ENCODE measurements around the gene RBM10. TPM values are rescaled to one million over a fixed set of nuclear protein-coding genes. Genes with fewer than 3 reads are reported as not detected.

RBM10 gene
- total RNA-seq, 2 experiments from 2014 or later, result 66.4 to 66.7 TPM

DNA sequence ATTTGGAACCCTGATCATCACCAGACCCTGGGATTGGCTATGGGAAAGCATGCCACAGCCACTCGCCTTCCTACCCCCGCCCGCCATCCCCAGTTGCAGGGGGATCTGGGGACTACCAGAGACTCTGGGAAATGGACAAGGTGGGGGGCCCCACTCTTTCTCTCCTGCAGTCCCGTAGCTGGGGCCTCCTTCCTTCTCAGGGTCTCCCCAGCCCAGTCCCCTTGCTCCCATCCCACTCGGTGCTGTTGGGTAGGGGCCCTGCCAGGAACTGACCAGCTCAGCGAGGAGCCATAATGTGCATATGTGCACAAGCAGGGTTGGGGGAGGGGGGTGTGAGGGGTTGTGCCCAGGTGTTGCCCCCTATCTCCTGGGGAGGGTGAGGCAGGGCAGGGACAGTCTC, 84.4 kb downstream of the RBM10 start:
- Mint-ChIP-seq H3K4me3 (no peak overlapping the region), H3K4me1 (ENCODE audit: low read depth) (peaks cover 2% of the 10 kb centered on the region), H3K27ac (no peak overlapping the region), H3K27me3 (no peaks in the 10 kb centered on the region), H3K9me3 (no peaks in the 10 kb centered on the region), H3K36me3 (ENCODE audit: low read depth) (peaks cover 27% of the 10 kb centered on the region)
- ChIA-PET POLR2A (interaction anchor here (0.6 to 2.4 kb wide), 4 partner anchors 8 to 113 kb away, joined by 3 to 12 read pairs (median 4); partner anchors contain the start of gene CDK16), CTCF (no interaction called here)
- TF ChIP-seq, protein P1, sequence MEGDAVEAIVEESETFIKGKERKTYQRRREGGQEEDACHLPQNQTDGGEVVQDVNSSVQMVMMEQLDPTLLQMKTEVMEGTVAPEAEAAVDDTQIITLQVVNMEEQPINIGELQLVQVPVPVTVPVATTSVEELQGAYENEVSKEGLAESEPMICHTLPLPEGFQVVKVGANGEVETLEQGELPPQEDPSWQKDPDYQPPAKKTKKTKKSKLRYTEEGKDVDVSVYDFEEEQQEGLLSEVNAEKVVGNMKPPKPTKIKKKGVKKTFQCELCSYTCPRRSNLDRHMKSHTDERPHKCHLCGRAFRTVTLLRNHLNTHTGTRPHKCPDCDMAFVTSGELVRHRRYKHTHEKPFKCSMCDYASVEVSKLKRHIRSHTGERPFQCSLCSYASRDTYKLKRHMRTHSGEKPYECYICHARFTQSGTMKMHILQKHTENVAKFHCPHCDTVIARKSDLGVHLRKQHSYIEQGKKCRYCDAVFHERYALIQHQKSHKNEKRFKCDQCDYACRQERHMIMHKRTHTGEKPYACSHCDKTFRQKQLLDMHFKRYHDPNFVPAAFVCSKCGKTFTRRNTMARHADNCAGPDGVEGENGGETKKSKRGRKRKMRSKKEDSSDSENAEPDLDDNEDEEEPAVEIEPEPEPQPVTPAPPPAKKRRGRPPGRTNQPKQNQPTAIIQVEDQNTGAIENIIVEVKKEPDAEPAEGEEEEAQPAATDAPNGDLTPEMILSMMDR (IDR thresholded peaks at IDR 0.05), result no peak
- ATAC-seq (no peak), DNase-seq (no peak)
- intact Hi-C loops (cut with micrococcal nuclease), result no loop called here

DNA sequence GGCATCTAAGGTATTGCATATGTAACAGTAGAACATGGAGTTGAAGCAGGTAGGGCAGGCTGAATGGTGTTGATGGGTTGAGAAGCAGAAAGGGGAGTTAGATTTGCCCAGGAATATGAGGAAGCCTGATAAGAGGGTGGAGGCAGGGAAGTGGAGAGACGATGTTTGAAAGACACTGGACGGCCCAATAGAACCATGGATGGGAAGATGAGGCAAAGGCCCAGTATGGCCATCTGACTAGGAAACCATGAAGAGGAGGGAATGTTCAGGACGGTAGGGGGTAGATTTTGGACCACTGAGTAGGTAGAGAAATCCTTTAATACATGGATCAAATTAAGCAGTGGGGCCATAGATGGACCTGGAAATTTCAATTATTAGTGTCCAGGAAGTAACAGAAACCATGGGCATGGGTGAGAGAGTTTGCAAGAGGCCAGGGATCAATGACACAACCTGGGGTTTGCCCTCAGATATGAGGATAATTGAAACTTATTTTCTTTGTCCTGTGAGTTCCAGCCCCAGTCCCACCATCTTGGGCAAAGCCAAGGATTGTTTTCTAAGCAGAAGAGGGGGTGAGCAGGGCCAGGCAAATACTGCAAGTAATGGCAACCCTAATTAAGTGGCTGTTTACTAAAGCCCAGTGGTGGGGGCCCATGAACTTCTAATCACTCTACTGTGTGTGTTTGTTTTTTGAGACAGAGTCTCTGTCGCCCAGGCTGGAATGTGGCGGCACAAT, 85.3 kb downstream of the RBM10 start:
- TF ChIP-seq, protein P1 (IDR thresholded peaks at IDR 0.05), result no peak
- intact Hi-C loops (cut with micrococcal nuclease), result no loop called here
- H3K4me1 Mint-ChIP-seq (ENCODE audit: low read depth), result peaks cover 6% of the 10 kb centered on the region
- DNase-seq (no peak), ATAC-seq (no peak)
- ChIA-PET CTCF (no interaction called here), POLR2A (interaction anchor here (0.7 to 3.6 kb wide), 2 partner anchors 9 to 11 kb away, joined by 3 to 42 read pairs; partner anchors contain the start of gene CDK16)
- H3K36me3 Mint-ChIP-seq (ENCODE audit: low read depth), result peaks cover 27% of the 10 kb centered on the region
- H3K27ac Mint-ChIP-seq, result no peak overlapping the region
- H3K27me3 Mint-ChIP-seq, result no peaks in the 10 kb centered on the region
- no peak overlapping the region for H3K4me3 Mint-ChIP-seq
- no peaks in the 10 kb centered on the region for H3K9me3 Mint-ChIP-seq

DNA sequence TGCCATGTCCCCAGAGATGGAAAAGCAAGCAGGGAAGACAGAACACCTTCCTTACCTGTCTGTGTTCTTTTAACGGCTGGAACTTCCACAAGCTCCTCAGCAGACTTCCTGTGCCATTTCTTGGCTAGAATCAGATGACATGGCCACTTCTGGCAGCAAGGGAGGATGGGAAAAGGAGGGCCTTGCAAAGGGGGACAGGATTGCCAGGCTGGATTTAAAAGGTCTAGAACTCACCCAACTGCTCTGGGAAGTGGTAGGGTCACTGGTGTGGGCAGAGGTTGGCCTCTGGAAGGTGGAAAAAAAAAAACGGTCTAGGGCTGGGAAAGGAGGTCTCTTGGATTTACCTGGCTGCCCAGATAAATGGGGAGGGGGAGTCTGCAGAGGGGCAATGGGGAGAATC, 86.1 kb downstream of the RBM10 start:
- intact Hi-C loops (cut with micrococcal nuclease), result no loop called here
- TF ChIP-seq, protein P1 (IDR thresholded peaks at IDR 0.05), result no peak
- H3K4me3 Mint-ChIP-seq, result no peak overlapping the region
- peaks cover 31% of the 10 kb centered on the region for H3K36me3 Mint-ChIP-seq (ENCODE audit: low read depth)
- no peaks in the 10 kb centered on the region for H3K9me3 Mint-ChIP-seq
- ATAC-seq (no peak), DNase-seq (no peak)
- H3K27me3 Mint-ChIP-seq, result no peaks in the 10 kb centered on the region
- ChIA-PET CTCF (interaction anchor here (1.2 kb wide), 1 partner anchor 292 kb away, joined by 3 read pairs; no protein-coding TSS in a partner anchor), POLR2A (interaction anchor here (3.6 kb wide), 1 partner anchor 11 kb away, joined by 42 read pairs; the partner anchor contains the start of gene CDK16)
- peaks cover 15% of the 10 kb centered on the region for H3K4me1 Mint-ChIP-seq (ENCODE audit: low read depth)
- H3K27ac Mint-ChIP-seq, result peak overlapping the region; percentile 20

DNA sequence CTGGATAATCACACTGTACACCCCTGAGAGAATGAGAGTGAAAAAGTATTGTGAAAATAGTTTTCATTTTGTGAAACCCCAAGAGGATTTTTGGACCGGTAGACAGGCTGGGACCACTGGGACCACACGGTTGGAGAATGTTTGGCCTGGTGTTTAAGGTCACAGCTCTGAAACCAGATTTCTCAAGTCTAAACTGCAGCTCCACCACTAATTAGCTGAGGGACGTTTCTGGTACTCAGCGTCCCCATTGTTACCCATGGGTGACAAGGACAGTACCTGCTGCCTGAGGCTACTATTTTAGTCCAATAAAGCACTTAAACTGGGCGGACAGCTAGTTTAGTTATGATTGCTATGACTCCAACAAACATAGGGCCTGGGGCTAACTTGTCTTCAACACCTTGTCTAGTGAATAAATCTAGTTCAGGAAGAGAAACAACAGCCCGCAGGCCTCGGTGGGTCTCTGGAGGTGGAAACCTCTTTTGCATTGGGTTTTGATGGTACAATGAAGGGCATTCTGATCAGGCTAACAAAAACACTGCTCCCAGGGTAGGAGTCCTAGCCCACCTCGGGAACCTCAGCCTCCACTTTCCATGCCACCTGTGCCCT, 87.3 kb downstream of the RBM10 start:
- Mint-ChIP-seq H3K9me3 (no peaks in the 10 kb centered on the region), H3K36me3 (ENCODE audit: low read depth) (peaks cover 25% of the 10 kb centered on the region), H3K4me1 (ENCODE audit: low read depth) (peaks cover 25% of the 10 kb centered on the region), H3K27ac (peak overlapping the region; percentile 97), H3K27me3 (no peaks in the 10 kb centered on the region), H3K4me3 (peak overlapping the region; percentile 89)
- ATAC-seq (no peak), DNase-seq (no peak)
- POLR2A ChIA-PET, result interaction anchor here (1.8 to 3.6 kb wide), 2 partner anchors 13 to 42 kb away, joined by 9 to 42 read pairs; partner anchors contain the start of gene CDK16
- intact Hi-C loops (cut with micrococcal nuclease), result loop anchor here (2.0 kb wide), 1 partner anchor 39 kb away; the partner anchor contains the start of gene UBA1
- CTCF ChIA-PET, result interaction anchor here (1.2 to 1.4 kb wide), 2 partner anchors 153 to 291 kb away, joined by 3 to 4 read pairs; no protein-coding TSS in a partner anchor
- TF ChIP-seq, protein P1 (IDR thresholded peaks at IDR 0.05), result no peak

Data from activated CD8-positive, alpha-beta T cell treated with anti-CD3 and anti-CD28 coated beads for 36 hours (primary cell).